Vein endothelial cell (primary cell): Measurements from ENCODE around the gene METTL2A. TPM values are rescaled to one million over a fixed set of nuclear protein-coding genes. Genes with fewer than 3 reads are reported as not detected.

ENCODE experiments used
- small RNA-seq: library from RNA; depleted of rRNA; stranded (forward); fragments of <200 nt; gene quantifications from one replicate; pipeline ENCODE3, GENCODE V24; 2012
- total RNA-seq: library from RNA; depleted of rRNA; stranded (reverse); fragments of >200 nt; gene quantifications from 2 replicates; pipeline ENCODE4 v1.2.3, GENCODE V29; 2012

The METTL2A gene
- total RNA-seq = 18.6 and 21.6 TPM in 2 replicates

GRCh38 chr17:62423647-62424461, at the start of gene METTL2A:
TSS of gene METTL2A (plus strand) at chr17:62423897. CDS start at chr17:62423903, 6 bp downstream.

GRCh38 chr17:62380253-62380652, 43.4 kb upstream of the METTL2A start, which contains the start of gene EFCAB3:
TSS of gene EFCAB3 (plus strand) at chr17:62380553. CDS start at chr17:62382980, 2,427 bp downstream.

GRCh38 chr17:62478424-62478879, 54.8 kb downstream of the METTL2A start, which contains the start of gene TLK2:
TSS of gene TLK2 (plus strand) at chr17:62478825. CDS start at chr17:62481126, 2,301 bp downstream.

Small RNA genes lying within 50 kb of the gene (small RNA-seq; reads per million reads assigned to genes)
- not detected for gene RNU7-52P

Other genes starting within 250 kb of the METTL2A start
- not detected in 2 replicates for gene EFCAB3, start 43.3 kb upstream of the METTL2A start, total RNA-seq
- 34.6 and 51.4 TPM in 2 replicates for gene TLK2, start 54.9 kb downstream of the METTL2A start, total RNA-seq
- gene MRC2, start 203.8 kb downstream of the METTL2A start, total RNA-seq = 13.7 and 39.8 TPM in 2 replicates